HCT116 (cell line): Measurements from ENCODE around the gene LRR1. TPM values are rescaled to one million over a fixed set of nuclear protein-coding genes. Genes with fewer than 3 reads are reported as not detected.

Experiments
- ATAC-seq: fragments of 200-7000 bp; cut with Tn5 transposase; 2 replicates; pipeline ENCODE4 v1.9.1; 2020; ENCODE audit warnings: mild to moderate bottlenecking, moderate library complexity
- BruUV-seq: library from RNA; stranded (reverse); fragments of 400-500 nt; replicated peaks from 2 replicates; lab custom pipeline; 2021; lab: Mats Ljungman, UMichigan
- CTCF ChIA-PET: fragments of 300-600 bp; sonication (Branson Sonifier 250); formaldehyde crosslinking; loops from one replicate; lab custom pipeline; 2021; ENCODE audit warnings: antibody characterized with exemption; lab: Charles Lee
- POLR2A ChIA-PET: fragments of 300-600, 350-600 bp; sonication (Branson Sonifier 250); formaldehyde crosslinking; loops from one replicate; lab custom pipeline; 2021; ENCODE audit warnings: antibody characterized with exemption; lab: Charles Lee
- RAD21 ChIA-PET, 2 experiments: fragments of 300-600 bp; sonication (Branson Sonifier 250); formaldehyde crosslinking; loops; one replicate each; lab custom pipeline; 2023; ENCODE audit warnings: low total read pairs in 2 of 2; ENCODE audit not compliant: uncharacterized antibody in 2 of 2, unreplicated experiment in 2 of 2, low non-redundant PET in 1 of 2; lab: Charles Lee
- DNase-seq: peaks from one replicate; pipeline ENCODE4 v3.0.0-alpha.2; 2010; ENCODE audit warnings: low read depth, low spot score
- H2AFZ ChIP-seq: fragments of 200-600 bp; shearing (Covaris generic), sonication (generic); 2 replicates; pipeline ENCODE4 v1.6.1; 2017; ENCODE audit warnings: low read depth, mixed run types, mixed read lengths, antibody characterized with exemption, low read length; ENCODE audit not compliant: poor library complexity, severe bottlenecking
- H3K27ac ChIP-seq: 2 replicates; pipeline ENCODE4 v1.5.1; 2012; ENCODE audit warnings: low read depth, low read length
- H3K27me3 ChIP-seq: fragments of 200-600 bp; sonication (generic); 2 replicates; pipeline ENCODE4 v1.6.1; 2016; ENCODE audit warnings: mixed run types, low read length, mixed read lengths; ENCODE audit not compliant: insufficient read depth
- H3K36me3 ChIP-seq, 2 experiments: fragments of 200-500 bp in 1 of 2; fragments of 200-600 bp in 1 of 2; sonication (Bioruptor generic) in 1 of 2; sonication (generic) in 1 of 2; 2 replicates each; pipeline versions ENCODE4 v1.5.1 to v1.6.1; 2014 to 2016; ENCODE audit warnings: low read length in 2 of 2, inconsistent platforms in 1 of 2, mixed read lengths in 1 of 2, mixed run types in 1 of 2; ENCODE audit not compliant: insufficient read depth in 2 of 2, control insufficient read depth in 1 of 2
- H3K4me1 ChIP-seq, 2 experiments: fragments of 200-600 bp in 1 of 2; sonication (generic) in 1 of 2; 2 replicates each; pipeline versions ENCODE4 v1.5.1 to v1.6.1; 2012 to 2017; ENCODE audit warnings: low read length in 2 of 2, inconsistent platforms in 1 of 2, mild to moderate bottlenecking in 1 of 2, mixed read lengths in 1 of 2, mixed run types in 1 of 2, moderate library complexity in 1 of 2; ENCODE audit not compliant: insufficient read depth in 2 of 2, control insufficient read depth in 1 of 2
- H3K4me2 ChIP-seq: fragments of 200-600 bp; sonication (generic); 2 replicates; pipeline ENCODE4 v1.6.1; 2017; ENCODE audit warnings: mixed run types, low read length, mixed read lengths
- H3K4me3 ChIP-seq, 2 experiments: fragments of 200-600 bp in 1 of 2; sonication (generic) in 1 of 2; replicated peaks in 1 of 2; 2 replicates each; pipeline ENCODE4 v1.5.1; 2011 to 2016; ENCODE audit warnings: low read length in 2 of 2, control low read depth in 1 of 2, low read depth in 1 of 2, mild to moderate bottlenecking in 1 of 2, mixed read lengths in 1 of 2, mixed run types in 1 of 2
- H3K79me2 ChIP-seq: fragments of 200-600 bp; sonication (generic); 2 replicates; pipeline ENCODE4 v1.6.1; 2017; ENCODE audit warnings: mild to moderate bottlenecking, mixed run types, low read length, moderate library complexity, mixed read lengths; ENCODE audit not compliant: insufficient read depth
- H3K9ac ChIP-seq: fragments of 200-600 bp; sonication (generic); 2 replicates; pipeline ENCODE4 v1.6.1; 2016; ENCODE audit warnings: low read length, mixed read lengths
- H3K9me2 ChIP-seq: fragments of 200-600 bp; sonication (generic), shearing (Covaris generic); 2 replicates; pipeline ENCODE4 v1.6.1; 2017; ENCODE audit warnings: mixed run types, mild to moderate bottlenecking, moderate library complexity; ENCODE audit not compliant: insufficient read depth
- H3K9me3 ChIP-seq, 2 experiments: fragments of 200-500 bp in 1 of 2; fragments of 200-600 bp in 1 of 2; sonication (Bioruptor generic) in 1 of 2; sonication (generic) in 1 of 2; 2 replicates each; pipeline ENCODE4 v1.6.1; 2014 to 2017; ENCODE audit warnings: low read length in 2 of 2, mixed read lengths in 2 of 2, inconsistent platforms in 1 of 2, low read depth in 1 of 2, mild to moderate bottlenecking in 1 of 2, mixed run types in 1 of 2, moderate library complexity in 1 of 2; ENCODE audit not compliant: control insufficient read depth in 1 of 2, insufficient read depth in 1 of 2
- H4K20me1 ChIP-seq: fragments of 200-600 bp; sonication (generic), shearing (Covaris generic); 2 replicates; pipeline ENCODE4 v1.6.1; 2017; ENCODE audit warnings: mixed run types, mild to moderate bottlenecking, moderate library complexity; ENCODE audit not compliant: insufficient read depth
- ATF3 ChIP-seq: IDR thresholded peaks from 2 replicates; pipeline ENCODE4 v1.6.1; 2012
- CTCF ChIP-seq, 3 experiments: fragments of 200-600 bp in 1 of 3; sonication (generic) in 1 of 3; IDR thresholded peaks in 2 of 3; conservative IDR thresholded peaks in 1 of 3; 2 replicates each; pipeline ENCODE4 v1.5.1; 2012 to 2017; ENCODE audit warnings: low read depth in 2 of 3, low read length in 2 of 3, antibody characterized with exemption in 1 of 3, borderline replicate concordance in 1 of 3, control low read depth in 1 of 3, mild to moderate bottlenecking in 1 of 3, mixed read lengths in 1 of 3, mixed run types in 1 of 3, moderate library complexity in 1 of 3; ENCODE audit not compliant: insufficient read depth in 1 of 3
- ELF1 ChIP-seq: IDR thresholded peaks from 2 replicates; pipeline ENCODE4 v1.6.1; 2012; ENCODE audit warnings: low read depth, borderline replicate concordance
- JUND ChIP-seq: IDR thresholded peaks from 2 replicates; pipeline ENCODE4 v1.6.1; 2012
- POLR2A ChIP-seq: IDR thresholded peaks from 2 replicates; pipeline ENCODE4 v1.7.0; 2011; ENCODE audit warnings: borderline replicate concordance; ENCODE audit not compliant: insufficient read depth, insufficient read length; ENCODE audit errors: extremely low read depth
- POLR2AphosphoS5 ChIP-seq: IDR thresholded peaks from 2 replicates; pipeline ENCODE4 v1.6.1; 2011; ENCODE audit warnings: mild to moderate bottlenecking, low read depth, low read length, moderate library complexity
- REST ChIP-seq: IDR thresholded peaks from 2 replicates; pipeline ENCODE4 v1.6.1; 2012; ENCODE audit warnings: low read depth
- SP1 ChIP-seq: IDR thresholded peaks from 2 replicates; pipeline ENCODE4 v1.6.1; 2012; ENCODE audit warnings: low read depth
- SRF ChIP-seq: IDR thresholded peaks from 2 replicates; pipeline ENCODE4 v1.6.1; 2012; ENCODE audit warnings: low read depth
- TCF7L2 ChIP-seq: IDR thresholded peaks from 2 replicates; pipeline ENCODE4 v1.7.0; 2011; ENCODE audit warnings: borderline replicate concordance, inconsistent platforms; ENCODE audit not compliant: insufficient read depth, insufficient read length; ENCODE audit errors: extremely low read depth
- YY1 ChIP-seq: IDR thresholded peaks from 2 replicates; pipeline ENCODE4 v1.6.1; 2011; ENCODE audit warnings: low read length, low read depth, moderate library complexity, mild to moderate bottlenecking; ENCODE audit not compliant: insufficient replicate concordance; ENCODE audit errors: extremely low read depth
- ZFX ChIP-seq: fragments of 450-650 bp; IDR thresholded peaks from 2 replicates; pipeline ENCODE4 v1.6.1; 2017
- intact Hi-C: fragments of 100-400 bp; cut with micrococcal nuclease; formaldehyde crosslinking; loops from 2 replicates; pipeline ENCODE4 v1.10.0; 2022
- total RNA-seq: library from RNA; stranded (reverse); gene quantifications from one replicate; pipeline ENCODE4 v1.2.1, GENCODE V29; 2021; ENCODE audit not compliant: unreplicated experiment

The LRR1 gene
- total RNA-seq, 1 experiment from 2014 or later = 34.6 TPM

- CTCF ChIA-PET = interaction anchor here (1.3 to 2.7 kb wide), 2 partner anchors 8 to 40 kb away, joined by 3 to 16 read pairs; partner anchors contain the start of genes DNAAF2 and RPS29
Observed at GRCh38 chr14:49594347-49595091, 4.2 kb upstream of the LRR1 start.

More at GRCh38 chr14:49594347-49595091, 4.2 kb upstream of the LRR1 start:
- DNase-seq (no peak), ATAC-seq (no peak)
- no peak overlapping the region for H2AFZ ChIP-seq
- no TSS peak for BruUV-seq
- H3K4me3 ChIP-seq = no peak overlapping the region
- H3K4me1 ChIP-seq = peaks cover 14 to 29% of the 10 kb centered on the region in 2 experiments
- ChIA-PET RAD21 (no interaction called here), POLR2A (interaction anchor here (1.1 to 2.5 kb wide), 3 partner anchors 8 to 26 kb away, joined by 6 to 15 read pairs (median 6); partner anchors contain the start of genes RPL36AL and RPS29)
- TF ChIP-seq CTCF (IDR thresholded peaks at IDR 0.05 in 2 of 3, conservative IDR thresholded peaks at IDR 0.05 in 1 of 3; ENCODE audit: borderline replicate concordance in 1 of 3, insufficient read depth in 1 of 3, low read depth in 2 of 3, low read length in 2 of 3) (no peak), SRF (no peak), ZFX (no peak), POLR2A (no peak), JUND (no peak), ATF3 (no peak), TCF7L2 (no peak), SP1 (no peak), POLR2AphosphoS5 (no peak), ELF1 (no peak), YY1 (no peak), REST (no peak)
- H3K9ac ChIP-seq = no peak overlapping the region
- intact Hi-C loops = no loop called here
- H3K36me3 ChIP-seq = no peaks in the 10 kb centered on the region
- peaks cover 25% of the 10 kb centered on the region for H3K79me2 ChIP-seq
- H3K4me2 ChIP-seq = peak overlapping the region; percentile 49
- H3K9me3 ChIP-seq = no peaks in the 10 kb centered on the region
- H3K27ac ChIP-seq = no peak overlapping the region
- no peaks in the 10 kb centered on the region for H3K27me3 ChIP-seq
- no peaks in the 10 kb centered on the region for H4K20me1 ChIP-seq
- H3K9me2 ChIP-seq = no peaks in the 10 kb centered on the region
